22Rv1 (cell line): ENCODE measurements around the gene PCCA.

Experiments
- ZFX ChIP-seq: fragments of 450-650 bp; IDR thresholded peaks from 2 replicates; pipeline ENCODE4 v1.6.1; 2017; ENCODE audit warnings: antibody characterized with exemption, borderline replicate concordance
- TF ChIP-seq, protein P1 (sequence below): fragments of 450-650 bp; IDR thresholded peaks from 2 replicates; pipeline ENCODE4 v1.5.1; 2017; ENCODE audit warnings: mild to moderate bottlenecking

DNA sequence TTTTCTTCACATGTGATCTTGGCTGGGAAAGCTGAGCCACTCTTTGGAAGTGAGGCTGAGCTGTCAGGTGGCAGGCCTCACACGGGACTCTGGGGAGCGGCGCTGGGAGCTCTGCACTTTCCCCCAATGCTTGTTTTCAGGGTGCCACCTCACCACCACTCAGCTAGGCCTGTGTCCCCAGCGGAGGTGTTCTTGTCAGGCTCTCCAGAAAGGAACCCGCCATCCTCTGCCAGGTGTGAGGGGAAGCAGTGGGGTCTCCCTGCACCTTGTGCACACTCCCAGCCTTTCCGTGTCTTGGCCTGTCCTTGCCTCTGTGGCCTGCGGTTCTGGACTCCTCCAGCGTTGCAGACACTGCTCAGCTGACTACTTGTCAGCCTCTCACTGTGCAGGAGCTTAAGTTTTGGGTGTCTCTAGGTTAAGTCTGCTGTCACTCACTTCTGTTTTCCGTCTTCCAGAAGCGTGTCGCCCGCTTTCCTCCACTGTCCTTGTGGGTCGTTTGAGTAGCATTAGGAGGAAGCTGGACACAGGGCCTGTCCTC, 447.8 kb downstream of the PCCA start:
- TF ChIP-seq, protein P1, sequence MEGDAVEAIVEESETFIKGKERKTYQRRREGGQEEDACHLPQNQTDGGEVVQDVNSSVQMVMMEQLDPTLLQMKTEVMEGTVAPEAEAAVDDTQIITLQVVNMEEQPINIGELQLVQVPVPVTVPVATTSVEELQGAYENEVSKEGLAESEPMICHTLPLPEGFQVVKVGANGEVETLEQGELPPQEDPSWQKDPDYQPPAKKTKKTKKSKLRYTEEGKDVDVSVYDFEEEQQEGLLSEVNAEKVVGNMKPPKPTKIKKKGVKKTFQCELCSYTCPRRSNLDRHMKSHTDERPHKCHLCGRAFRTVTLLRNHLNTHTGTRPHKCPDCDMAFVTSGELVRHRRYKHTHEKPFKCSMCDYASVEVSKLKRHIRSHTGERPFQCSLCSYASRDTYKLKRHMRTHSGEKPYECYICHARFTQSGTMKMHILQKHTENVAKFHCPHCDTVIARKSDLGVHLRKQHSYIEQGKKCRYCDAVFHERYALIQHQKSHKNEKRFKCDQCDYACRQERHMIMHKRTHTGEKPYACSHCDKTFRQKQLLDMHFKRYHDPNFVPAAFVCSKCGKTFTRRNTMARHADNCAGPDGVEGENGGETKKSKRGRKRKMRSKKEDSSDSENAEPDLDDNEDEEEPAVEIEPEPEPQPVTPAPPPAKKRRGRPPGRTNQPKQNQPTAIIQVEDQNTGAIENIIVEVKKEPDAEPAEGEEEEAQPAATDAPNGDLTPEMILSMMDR = no peak
- TF ChIP-seq ZFX = no peak
